ENCODE measurements around the gene MGAT4C.

The MGAT4C gene

DNA sequence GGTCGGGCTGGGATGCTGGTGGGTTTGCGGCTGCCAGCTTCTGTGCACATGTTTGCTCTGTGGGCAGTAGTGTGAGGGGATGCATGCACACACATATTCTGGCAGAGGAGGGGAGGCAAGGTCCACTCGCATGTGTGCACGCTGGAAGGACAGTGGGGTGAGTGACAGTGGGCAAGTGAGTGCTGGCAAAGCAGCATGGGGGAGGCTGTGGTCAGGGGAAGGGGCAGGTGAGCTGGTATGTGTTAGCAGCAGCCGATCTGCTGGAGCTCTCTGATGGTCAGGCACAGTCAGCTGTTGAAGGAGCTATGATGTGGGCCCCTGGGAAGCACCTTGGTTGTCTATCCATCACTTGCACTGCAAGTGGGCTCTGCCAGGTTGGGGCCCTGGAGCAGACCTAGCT is 211.8 kb downstream of the MGAT4C start:
- TF ChIP-seq, protein P1, sequence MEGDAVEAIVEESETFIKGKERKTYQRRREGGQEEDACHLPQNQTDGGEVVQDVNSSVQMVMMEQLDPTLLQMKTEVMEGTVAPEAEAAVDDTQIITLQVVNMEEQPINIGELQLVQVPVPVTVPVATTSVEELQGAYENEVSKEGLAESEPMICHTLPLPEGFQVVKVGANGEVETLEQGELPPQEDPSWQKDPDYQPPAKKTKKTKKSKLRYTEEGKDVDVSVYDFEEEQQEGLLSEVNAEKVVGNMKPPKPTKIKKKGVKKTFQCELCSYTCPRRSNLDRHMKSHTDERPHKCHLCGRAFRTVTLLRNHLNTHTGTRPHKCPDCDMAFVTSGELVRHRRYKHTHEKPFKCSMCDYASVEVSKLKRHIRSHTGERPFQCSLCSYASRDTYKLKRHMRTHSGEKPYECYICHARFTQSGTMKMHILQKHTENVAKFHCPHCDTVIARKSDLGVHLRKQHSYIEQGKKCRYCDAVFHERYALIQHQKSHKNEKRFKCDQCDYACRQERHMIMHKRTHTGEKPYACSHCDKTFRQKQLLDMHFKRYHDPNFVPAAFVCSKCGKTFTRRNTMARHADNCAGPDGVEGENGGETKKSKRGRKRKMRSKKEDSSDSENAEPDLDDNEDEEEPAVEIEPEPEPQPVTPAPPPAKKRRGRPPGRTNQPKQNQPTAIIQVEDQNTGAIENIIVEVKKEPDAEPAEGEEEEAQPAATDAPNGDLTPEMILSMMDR (IDR thresholded peaks at IDR 0.05; ENCODE audit: low read depth, low read length): no peak
- no peak for DNase-seq (ENCODE audit: extremely low read depth, low read depth)

DNA sequence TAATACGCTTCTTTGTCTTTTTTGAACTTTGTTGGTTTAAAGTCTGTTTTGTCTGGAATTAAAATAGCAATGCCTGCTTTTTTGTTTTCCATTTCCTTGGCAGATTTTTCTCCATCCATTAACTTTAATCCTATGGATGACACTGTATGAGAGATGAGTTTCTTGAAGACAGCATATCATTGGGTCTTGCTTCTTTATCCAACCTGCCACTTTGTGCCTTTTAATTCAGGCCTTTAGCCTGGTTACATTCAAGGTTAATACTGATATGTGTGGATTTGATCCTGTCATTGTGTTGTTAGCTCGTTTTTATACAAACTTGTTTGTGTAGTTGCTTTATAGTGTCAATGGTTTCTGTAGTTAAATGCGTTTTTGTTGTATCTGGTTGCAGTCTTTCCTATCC is 214.1 kb downstream of the MGAT4C start:
- TF ChIP-seq, protein P1 (IDR thresholded peaks at IDR 0.05; ENCODE audit: low read depth, low read length): no peak
- DNase-seq (ENCODE audit: extremely low read depth, low read depth): no peak

DNA sequence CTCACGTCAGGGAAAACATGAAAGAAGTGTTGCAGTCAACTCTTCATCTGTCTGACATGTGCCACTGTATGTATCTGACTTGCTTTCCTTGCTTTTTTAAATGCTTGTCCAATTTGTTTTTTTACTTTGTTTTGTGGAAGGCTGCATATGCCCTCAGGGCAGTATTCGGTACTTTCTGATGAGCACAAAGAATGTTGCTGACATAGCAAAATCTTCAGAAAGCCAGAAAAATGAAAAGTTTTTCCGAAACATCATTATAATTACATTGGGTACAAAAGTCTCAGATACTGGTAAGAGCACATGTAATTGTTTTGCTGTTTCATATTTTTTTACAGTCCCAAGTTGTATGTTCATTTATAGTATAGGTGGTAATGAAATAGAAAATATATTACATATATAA is 237.8 kb downstream of the MGAT4C start:
- TF ChIP-seq, protein P1 (IDR thresholded peaks at IDR 0.05; ENCODE audit: low read depth, low read length): no peak
- no peak for DNase-seq (ENCODE audit: extremely low read depth, low read depth)

DNA sequence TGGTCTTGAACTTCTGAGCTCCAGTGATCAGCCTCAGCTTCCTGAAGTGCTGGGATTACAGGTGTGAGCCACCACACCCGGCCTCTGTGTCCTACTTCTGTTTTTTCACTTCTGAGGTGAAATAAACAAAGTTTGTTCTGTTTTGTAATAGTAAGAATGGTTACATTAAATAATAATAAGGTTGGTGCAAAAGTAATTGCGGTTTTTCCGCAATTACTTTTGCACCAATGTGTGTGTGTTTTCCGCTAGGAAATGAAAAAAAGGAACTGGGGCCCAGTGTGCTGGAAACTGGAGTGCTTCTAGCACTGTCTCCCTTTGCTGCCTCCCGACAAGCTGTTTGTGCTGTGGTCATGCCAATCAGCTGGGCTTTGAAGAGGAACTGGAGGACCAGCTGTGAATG is 241.2 kb downstream of the MGAT4C start:
- TF ChIP-seq, protein P1 (IDR thresholded peaks at IDR 0.05; ENCODE audit: low read depth, low read length): no peak
- DNase-seq (ENCODE audit: extremely low read depth, low read depth): no peak

DNA sequence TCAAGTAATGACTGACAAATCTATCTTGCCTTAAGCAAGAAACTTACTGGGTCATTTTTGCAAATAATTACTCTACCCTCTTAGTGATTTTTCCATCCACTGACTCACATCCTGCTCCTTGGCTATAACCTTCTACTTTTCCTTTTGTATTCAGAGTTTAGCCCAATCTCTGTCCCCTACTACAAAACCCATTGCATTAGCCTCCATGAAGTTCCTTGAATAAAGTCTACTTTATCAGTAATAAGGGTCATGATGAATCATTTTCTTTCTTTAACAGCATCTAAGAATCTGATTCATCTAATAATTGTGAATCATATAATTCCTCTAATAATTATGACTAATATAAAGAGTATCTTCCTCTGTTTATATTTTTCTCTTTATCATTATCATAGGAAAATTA is 249.5 kb downstream of the MGAT4C start:
- TF ChIP-seq, protein P1 (IDR thresholded peaks at IDR 0.05; ENCODE audit: low read depth, low read length): no peak
- no peak for DNase-seq (ENCODE audit: extremely low read depth, low read depth)

DNA sequence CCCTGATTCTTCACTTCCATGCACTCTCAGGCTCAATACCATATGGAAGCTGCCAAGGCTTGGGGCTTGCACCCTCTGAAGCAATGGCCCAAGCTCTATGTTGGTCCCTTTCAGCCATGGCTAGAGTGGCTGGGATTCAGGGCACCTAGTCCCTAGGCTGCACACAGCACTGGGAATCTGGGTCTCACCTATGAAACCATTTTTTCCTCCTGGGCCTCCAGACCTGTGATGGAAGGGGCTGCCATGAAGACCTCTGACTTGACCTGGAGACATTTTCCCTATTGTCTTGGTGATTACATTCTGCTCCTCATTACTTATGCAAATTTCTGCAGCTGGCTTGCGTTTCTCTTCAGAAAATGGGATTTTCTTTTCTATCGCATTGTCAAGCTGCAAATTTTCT is 258.1 kb downstream of the MGAT4C start:
- DNase-seq (ENCODE audit: extremely low read depth, low read depth): no peak
- TF ChIP-seq, protein P1 (IDR thresholded peaks at IDR 0.05; ENCODE audit: low read depth, low read length): no peak

DNA sequence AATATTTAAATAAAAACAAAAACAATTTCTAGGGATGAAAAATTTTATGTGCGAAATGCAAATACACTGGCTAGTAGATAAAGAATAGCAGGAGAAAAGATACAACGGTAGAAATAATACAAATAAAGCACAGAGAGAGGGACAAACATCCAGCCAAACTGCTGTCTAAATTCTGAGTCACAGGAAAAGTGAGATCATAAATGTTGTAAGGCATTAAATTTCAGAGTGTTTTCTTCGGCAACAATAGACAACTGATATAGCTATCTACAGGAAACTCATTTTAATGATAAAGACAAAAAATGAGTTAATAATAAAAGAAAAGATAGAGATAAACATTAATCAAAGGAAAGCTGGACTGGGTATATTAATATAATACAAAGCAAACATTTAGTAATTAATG is 259.9 kb downstream of the MGAT4C start:
- no peak for DNase-seq (ENCODE audit: extremely low read depth, low read depth)
- TF ChIP-seq, protein P1 (IDR thresholded peaks at IDR 0.05; ENCODE audit: low read depth, low read length): no peak

All from AG09319 (cell line).